Peyer's patch (tissue), 4 donors: ENCODE results near the gene PRKCA.

Source experiments
- CTCF ChIP-seq, 6 experiments: fragments of 450-650 bp in 4 of 6; fragments of 200-600 bp in 2 of 6; sonication (generic) in 1 of 6; IDR thresholded peaks; one replicate each; pipeline ENCODE4 v1.5.1; 2017 to 2019; ENCODE audit warnings: antibody characterized with exemption in 6 of 6, mild to moderate bottlenecking in 3 of 6, moderate library complexity in 1 of 6
- POLR2A ChIP-seq, 2 donors: fragments of 450-650 bp; IDR thresholded peaks; one replicate each; pipeline ENCODE4 v1.5.1; 2017; ENCODE audit warnings: antibody characterized with exemption in 2 of 2, mild to moderate bottlenecking in 2 of 2, moderate library complexity in 2 of 2

- no peak for TF ChIP-seq CTCF (IDR thresholded peaks at IDR 0.05)
- no peak for TF ChIP-seq POLR2A (IDR thresholded peaks at IDR 0.05)
Measured at GRCh38 chr17:66809408-66809807, 507.0 kb downstream of the PRKCA start.
